Esophagus muscularis mucosa (tissue), 4 donors: Measurements from ENCODE around the gene ADCY9. TPM values are rescaled to one million over a fixed set of nuclear protein-coding genes. Genes with fewer than 3 reads are reported as not detected.
A peak's percentile ranks its signal among the peaks of the same experiment; 100 is the strongest.

ENCODE experiments used
- DNase-seq: peaks from one replicate; pipeline ENCODE4 v3.0.0-alpha.2; 2017; ENCODE audit errors: extremely low spot score
- H3K27ac ChIP-seq, 4 donors: fragments of 200-600 bp; sonication (generic); replicated peaks in 1 of 4; 1 replicate in 3 of 4; 2 replicates in 1 of 4; pipeline ENCODE4 v1.5.1; 2016 to 2019; ENCODE audit warnings: mild to moderate bottlenecking in 1 of 4
- H3K27me3 ChIP-seq, 4 donors: fragments of 200-600 bp; sonication (generic); one replicate each; pipeline versions ENCODE4 v1.5.1 to v1.6.0; 2016 to 2019
- H3K36me3 ChIP-seq, 4 donors: fragments of 200-600 bp; sonication (generic); one replicate each; pipeline ENCODE4 v1.5.1; 2016 to 2019
- H3K4me1 ChIP-seq, 4 donors: fragments of 200-600 bp; sonication (generic); one replicate each; pipeline ENCODE4 v1.5.1; 2016 to 2019
- H3K4me3 ChIP-seq, 4 donors: fragments of 200-600 bp; sonication (generic); 1 replicate in 2 of 4; 2 replicates in 2 of 4; pipeline ENCODE4 v1.5.1; 2016 to 2019; ENCODE audit warnings: mild to moderate bottlenecking in 4 of 4, moderate library complexity in 1 of 4
- H3K9me3 ChIP-seq, 4 donors: fragments of 200-600 bp; sonication (generic); 1 replicate in 3 of 4; 2 replicates in 1 of 4; pipeline ENCODE4 v1.5.1; 2016 to 2019
- CTCF ChIP-seq, 3 experiments: fragments of 200-600 bp in 2 of 3; fragments of 450-650 bp in 1 of 3; sonication (generic) in 2 of 3; IDR thresholded peaks; one replicate each; pipeline ENCODE4 v1.5.1; 2017 to 2019; ENCODE audit warnings: antibody characterized with exemption in 3 of 3, mild to moderate bottlenecking in 2 of 3, moderate library complexity in 1 of 3
- EP300 ChIP-seq: sonication (generic); formaldehyde crosslinking; IDR thresholded peaks from one replicate; pipeline ENCODE4 v1.6.1; 2017; ENCODE audit warnings: antibody characterized with exemption
- POLR2A ChIP-seq: fragments of 450-650 bp; IDR thresholded peaks from one replicate; pipeline ENCODE4 v1.6.1; 2017; ENCODE audit warnings: antibody characterized with exemption, moderate library complexity, mild to moderate bottlenecking, low read depth
- POLR2AphosphoS5 ChIP-seq, 2 donors: sonication (generic); formaldehyde crosslinking; IDR thresholded peaks; one replicate each; pipeline ENCODE4 v1.6.1; 2017; ENCODE audit warnings: antibody characterized with exemption in 2 of 2
- WGBS: methylation state at CpG from one replicate; pipeline ENCODE4 v1.1.5; 2018; 5-methylcytosine and 5-hydroxymethylcytosine counted together
- intact Hi-C: fragments of 100-400 bp; cut with DNase I; formaldehyde crosslinking; loops from one replicate; pipeline ENCODE4 v1.15.1; 2023
- total RNA-seq, 4 donors: library from RNA; depleted of rRNA; stranded (reverse); fragments of >200 nt; gene quantifications; one replicate each; pipeline versions ENCODE4 v1.1.0 to v1.2.1, GENCODE V29; 2016

Gene ADCY9
- total RNA-seq, 4 donors from 2014 or later = 35.8 to 72.9 (median 55.7) TPM

- intact Hi-C loops = no loop called here
- no peak overlapping the region for H3K27ac ChIP-seq
- no peaks in the 10 kb centered on the region for H3K36me3 ChIP-seq
- no peaks in the 10 kb centered on the region for H3K9me3 ChIP-seq
- H3K4me3 ChIP-seq = no peak overlapping the region
- H3K27me3 ChIP-seq = no peaks in the 10 kb centered on the region
- WGBS = 83% methylated on average over 2 of the region's 2 CpGs
- peaks cover 23 to 36% (median 25%) of the 10 kb centered on the region in 4 donors for H3K4me1 ChIP-seq
- TF ChIP-seq EP300 (no peak), CTCF (IDR thresholded peaks at IDR 0.05) (no peak), POLR2A (no peak), POLR2AphosphoS5 (IDR thresholded peaks at IDR 0.05) (no peak)
- DNase-seq = no peak
Observed at GRCh38 chr16:4002121-4002520, 114.1 kb downstream of the ADCY9 start.

- Histone ChIP-seq H3K4me3 (peak overlapping the region in 2 of 4 donors; percentile 7 to 30), H3K27ac (peak overlapping the region; percentile 46 to 79 (median 64)), H3K4me1 (peaks cover 17 to 42% (median 22%) of the 10 kb centered on the region in 4 donors), H3K36me3 (no peaks in the 10 kb centered on the region), H3K27me3 (no peaks in the 10 kb centered on the region), H3K9me3 (no peaks in the 10 kb centered on the region)
- intact Hi-C loops = no loop called here
- DNase-seq = no peak
- 62% methylated on average over 19 of the region's 20 CpGs for WGBS
- no peak for TF ChIP-seq CTCF (IDR thresholded peaks at IDR 0.05)
- TF ChIP-seq POLR2A = no peak
- TF ChIP-seq POLR2AphosphoS5 (IDR thresholded peaks at IDR 0.05) = peak in 1 of 2 donors; percentile 40
- TF ChIP-seq EP300 = no peak
Observed at GRCh38 chr16:3999479-4000325, 116.5 kb downstream of the ADCY9 start.

GRCh38 chr16:3998793-3999478 is 117.3 kb downstream of the ADCY9 start:
- TF ChIP-seq POLR2A = no peak
- TF ChIP-seq POLR2AphosphoS5 (IDR thresholded peaks at IDR 0.05) = no peak
- TF ChIP-seq CTCF (IDR thresholded peaks at IDR 0.05) = no peak
- no peak for TF ChIP-seq EP300
- Histone ChIP-seq H3K27me3 (no peaks in the 10 kb centered on the region), H3K27ac (peak overlapping the region; percentile 46 to 79 (median 64)), H3K9me3 (no peaks in the 10 kb centered on the region), H3K36me3 (no peaks in the 10 kb centered on the region), H3K4me1 (peaks cover 14 to 42% (median 22%) of the 10 kb centered on the region in 4 donors), H3K4me3 (peak overlapping the region in 2 of 4 donors; percentile 7 to 30)
- intact Hi-C loops = no loop called here
- 39% methylated on average over 7 of the region's 13 CpGs for WGBS
- DNase-seq = no peak

GRCh38 chr16:3997231-3997841 is 118.9 kb downstream of the ADCY9 start:
- DNase-seq = no peak
- H3K4me1 ChIP-seq = peaks cover 14 to 42% (median 22%) of the 10 kb centered on the region in 4 donors
- intact Hi-C loops = no loop called here
- no peak overlapping the region for H3K4me3 ChIP-seq
- peaks cover 0 to 9% (median 8%) of the 10 kb centered on the region in 4 donors for H3K36me3 ChIP-seq
- H3K9me3 ChIP-seq = no peaks in the 10 kb centered on the region
- TF ChIP-seq POLR2A (no peak), CTCF (IDR thresholded peaks at IDR 0.05) (no peak), EP300 (no peak), POLR2AphosphoS5 (IDR thresholded peaks at IDR 0.05) (no peak)
- 94% methylated on average over 8 of the region's 15 CpGs for WGBS
- no peaks in the 10 kb centered on the region for H3K27me3 ChIP-seq
- H3K27ac ChIP-seq = no peak overlapping the region
